ENCODE data around the gene SIPA1L3.

Gene SIPA1L3

GRCh38 chr19:38163419-38164290, 256.6 kb downstream of the SIPA1L3 start:
- H3K56ac ChIP-seq (ENCODE audit: low read length), result no peak overlapping the region
- H3K4ac ChIP-seq (ENCODE audit: low read depth, low read length), result no peak overlapping the region
- WGBS (ENCODE audit: extremely low coverage, insufficient coverage, low lambda C conversion rate), result no CpG with 5 or more reads among the region's 23 CpGs
- H3K79me1 ChIP-seq (ENCODE audit: low read length), result no peaks in the 10 kb centered on the region
- H3K18ac ChIP-seq (ENCODE audit: low read length), result no peak overlapping the region
- H3K23ac ChIP-seq (ENCODE audit: low read length), result no peak overlapping the region
- H4K8ac ChIP-seq (ENCODE audit: low read depth, low read length), result no peak overlapping the region
- H3K9ac ChIP-seq (ENCODE audit: low read length), result no peak overlapping the region
- H3K4me1 ChIP-seq (ENCODE audit: control insufficient read depth, low read depth, low read length), result no peaks in the 10 kb centered on the region
- H3K27me3 ChIP-seq (ENCODE audit: insufficient read depth, low read length, poor library complexity), result no peaks in the 10 kb centered on the region
- H2BK5ac ChIP-seq (ENCODE audit: low read length), result no peak overlapping the region
- peaks cover 6% of the 10 kb centered on the region for H3K36me3 ChIP-seq (ENCODE audit: control insufficient read depth, insufficient read depth, low read length)
- H2BK120ac ChIP-seq (ENCODE audit: low read depth, low read length), result no peak overlapping the region
- H3K27ac ChIP-seq (ENCODE audit: low read depth, low read length), result no peak overlapping the region
- H2AK5ac ChIP-seq (ENCODE audit: low read length), result no peak overlapping the region
- H3K4me3 ChIP-seq (ENCODE audit: low read length), result no peak overlapping the region
- no peak overlapping the region for H3K4me2 ChIP-seq (ENCODE audit: low read length)
- DNase-seq, result no peak
- no peaks in the 10 kb centered on the region for H3K79me2 ChIP-seq (ENCODE audit: control insufficient read depth, insufficient read depth, low read length)
- H2BK15ac ChIP-seq (replicated peaks; ENCODE audit: low read depth), result no peak overlapping the region
- no peak overlapping the region for H4K5ac ChIP-seq (ENCODE audit: low read length)

DNA sequence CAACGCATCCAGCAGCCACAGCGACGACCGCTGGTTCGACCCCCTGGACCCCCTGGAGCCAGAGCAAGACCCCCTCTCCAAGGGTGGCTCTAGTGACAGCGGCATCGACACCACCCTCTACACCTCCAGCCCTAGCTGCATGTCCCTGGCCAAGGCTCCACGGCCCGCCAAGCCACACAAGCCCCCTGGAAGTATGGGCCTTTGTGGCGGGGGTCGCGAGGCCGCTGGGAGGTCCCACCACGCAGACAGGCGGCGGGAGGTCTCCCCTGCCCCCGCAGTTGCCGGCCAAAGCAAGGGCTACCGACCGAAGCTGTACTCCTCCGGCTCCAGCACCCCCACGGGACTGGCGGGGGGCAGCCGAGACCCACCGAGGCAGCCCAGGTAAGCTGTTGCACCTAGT, 257.5 kb downstream of the SIPA1L3 start:
- no peak overlapping the region for H3K56ac ChIP-seq (ENCODE audit: low read length)
- no peak overlapping the region for H2BK5ac ChIP-seq (ENCODE audit: low read length)
- H2BK15ac ChIP-seq (replicated peaks; ENCODE audit: low read depth), result no peak overlapping the region
- H2AK5ac ChIP-seq (ENCODE audit: low read length), result no peak overlapping the region
- no peak overlapping the region for H4K8ac ChIP-seq (ENCODE audit: low read depth, low read length)
- no CpG with 5 or more reads among the region's 25 CpGs for WGBS (ENCODE audit: extremely low coverage, insufficient coverage, low lambda C conversion rate)
- H3K27ac ChIP-seq (ENCODE audit: low read depth, low read length), result no peak overlapping the region
- H3K79me1 ChIP-seq (ENCODE audit: low read length), result no peaks in the 10 kb centered on the region
- no peaks in the 10 kb centered on the region for H3K4me1 ChIP-seq (ENCODE audit: control insufficient read depth, low read depth, low read length)
- no peak overlapping the region for H3K23ac ChIP-seq (ENCODE audit: low read length)
- peaks cover 6% of the 10 kb centered on the region for H3K36me3 ChIP-seq (ENCODE audit: control insufficient read depth, insufficient read depth, low read length)
- DNase-seq, result no peak
- no peak overlapping the region for H3K18ac ChIP-seq (ENCODE audit: low read length)
- no peak overlapping the region for H3K9ac ChIP-seq (ENCODE audit: low read length)
- no peak overlapping the region for H3K4me3 ChIP-seq (ENCODE audit: low read length)
- no peak overlapping the region for H3K4ac ChIP-seq (ENCODE audit: low read depth, low read length)
- H2BK120ac ChIP-seq (ENCODE audit: low read depth, low read length), result no peak overlapping the region
- H3K27me3 ChIP-seq (ENCODE audit: insufficient read depth, low read length, poor library complexity), result no peaks in the 10 kb centered on the region
- H4K5ac ChIP-seq (ENCODE audit: low read length), result no peak overlapping the region
- H3K4me2 ChIP-seq (ENCODE audit: low read length), result no peak overlapping the region
- H3K79me2 ChIP-seq (ENCODE audit: control insufficient read depth, insufficient read depth, low read length), result no peaks in the 10 kb centered on the region

- Histone ChIP-seq H2BK15ac (replicated peaks; ENCODE audit: low read depth) (no peak overlapping the region), H3K18ac (ENCODE audit: low read length) (no peak overlapping the region), H3K79me1 (ENCODE audit: low read length) (no peaks in the 10 kb centered on the region), H2BK5ac (ENCODE audit: low read length) (no peak overlapping the region), H3K4ac (ENCODE audit: low read depth, low read length) (no peak overlapping the region), H3K27ac (ENCODE audit: low read depth, low read length) (no peak overlapping the region), H4K5ac (ENCODE audit: low read length) (no peak overlapping the region), H2BK120ac (ENCODE audit: low read depth, low read length) (no peak overlapping the region), H3K4me1 (ENCODE audit: control insufficient read depth, low read depth, low read length) (no peaks in the 10 kb centered on the region), H2AK5ac (ENCODE audit: low read length) (no peak overlapping the region), H3K23ac (ENCODE audit: low read length) (no peak overlapping the region), H3K56ac (ENCODE audit: low read length) (no peak overlapping the region), H3K27me3 (ENCODE audit: insufficient read depth, low read length, poor library complexity) (no peaks in the 10 kb centered on the region), H4K8ac (ENCODE audit: low read depth, low read length) (no peak overlapping the region), H3K9ac (ENCODE audit: low read length) (no peak overlapping the region), H3K36me3 (ENCODE audit: control insufficient read depth, insufficient read depth, low read length) (peaks cover 6% of the 10 kb centered on the region), H3K79me2 (ENCODE audit: control insufficient read depth, insufficient read depth, low read length) (no peaks in the 10 kb centered on the region), H3K4me3 (ENCODE audit: low read length) (no peak overlapping the region), H3K4me2 (ENCODE audit: low read length) (no peak overlapping the region)
- no CpG with 5 or more reads among the region's 6 CpGs for WGBS (ENCODE audit: extremely low coverage, insufficient coverage, low lambda C conversion rate)
- no peak for DNase-seq
These were observed 258.3 kb downstream of the SIPA1L3 start for GRCh38 chr19:38165335-38165734.

GRCh38 chr19:38168637-38169036, 261.6 kb downstream of the SIPA1L3 start:
- DNase-seq, result peak; percentile 84
- Histone ChIP-seq H2BK120ac (ENCODE audit: low read depth, low read length) (no peak overlapping the region), H4K8ac (ENCODE audit: low read depth, low read length) (no peak overlapping the region), H3K27me3 (ENCODE audit: insufficient read depth, low read length, poor library complexity) (no peaks in the 10 kb centered on the region), H4K5ac (ENCODE audit: low read length) (no peak overlapping the region), H3K9ac (ENCODE audit: low read length) (no peak overlapping the region), H2BK15ac (replicated peaks; ENCODE audit: low read depth) (no peak overlapping the region), H3K23ac (ENCODE audit: low read length) (no peak overlapping the region), H2AK5ac (ENCODE audit: low read length) (no peak overlapping the region), H3K18ac (ENCODE audit: low read length) (no peak overlapping the region), H3K27ac (ENCODE audit: low read depth, low read length) (no peak overlapping the region), H3K4ac (ENCODE audit: low read depth, low read length) (no peak overlapping the region), H3K36me3 (ENCODE audit: control insufficient read depth, insufficient read depth, low read length) (peaks cover 2% of the 10 kb centered on the region), H3K4me1 (ENCODE audit: control insufficient read depth, low read depth, low read length) (no peaks in the 10 kb centered on the region), H3K56ac (ENCODE audit: low read length) (no peak overlapping the region), H3K4me3 (ENCODE audit: low read length) (no peak overlapping the region), H3K4me2 (ENCODE audit: low read length) (no peak overlapping the region), H3K79me2 (ENCODE audit: control insufficient read depth, insufficient read depth, low read length) (no peaks in the 10 kb centered on the region), H2BK5ac (ENCODE audit: low read length) (no peak overlapping the region), H3K79me1 (ENCODE audit: low read length) (no peaks in the 10 kb centered on the region)
- WGBS (ENCODE audit: extremely low coverage, insufficient coverage, low lambda C conversion rate), result no CpG with 5 or more reads among the region's 4 CpGs

- H3K79me1 ChIP-seq (ENCODE audit: low read length), result no peaks in the 10 kb centered on the region
- no peak overlapping the region for H3K4me3 ChIP-seq (ENCODE audit: low read length)
- no peak overlapping the region for H3K4me2 ChIP-seq (ENCODE audit: low read length)
- no peak for DNase-seq
- no peak overlapping the region for H2BK120ac ChIP-seq (ENCODE audit: low read depth, low read length)
- WGBS (ENCODE audit: extremely low coverage, insufficient coverage, low lambda C conversion rate), result no CpG with 5 or more reads among the region's 12 CpGs
- H3K23ac ChIP-seq (ENCODE audit: low read length), result peak overlapping the region; percentile 66
- H2BK5ac ChIP-seq (ENCODE audit: low read length), result no peak overlapping the region
- H3K4me1 ChIP-seq (ENCODE audit: control insufficient read depth, low read depth, low read length), result no peaks in the 10 kb centered on the region
- no peaks in the 10 kb centered on the region for H3K36me3 ChIP-seq (ENCODE audit: control insufficient read depth, insufficient read depth, low read length)
- no peak overlapping the region for H3K9ac ChIP-seq (ENCODE audit: low read length)
- H3K4ac ChIP-seq (ENCODE audit: low read depth, low read length), result no peak overlapping the region
- no peak overlapping the region for H3K27ac ChIP-seq (ENCODE audit: low read depth, low read length)
- H3K18ac ChIP-seq (ENCODE audit: low read length), result no peak overlapping the region
- no peaks in the 10 kb centered on the region for H3K27me3 ChIP-seq (ENCODE audit: insufficient read depth, low read length, poor library complexity)
- H4K8ac ChIP-seq (ENCODE audit: low read depth, low read length), result no peak overlapping the region
- H3K56ac ChIP-seq (ENCODE audit: low read length), result peak overlapping the region; percentile 3
- H4K5ac ChIP-seq (ENCODE audit: low read length), result no peak overlapping the region
- no peak overlapping the region for H2AK5ac ChIP-seq (ENCODE audit: low read length)
- no peak overlapping the region for H2BK15ac ChIP-seq (replicated peaks; ENCODE audit: low read depth)
- H3K79me2 ChIP-seq (ENCODE audit: control insufficient read depth, insufficient read depth, low read length), result no peaks in the 10 kb centered on the region
These were observed 263.3 kb downstream of the SIPA1L3 start for GRCh38 chr19:38170334-38170733.

- H3K79me2 ChIP-seq (ENCODE audit: control insufficient read depth, insufficient read depth, low read length), result no peaks in the 10 kb centered on the region
- no CpG with 5 or more reads among the region's 8 CpGs for WGBS (ENCODE audit: extremely low coverage, insufficient coverage, low lambda C conversion rate)
These were observed 265.0 kb downstream of the SIPA1L3 start for GRCh38 chr19:38172001-38172400.

More at GRCh38 chr19:38172001-38172400, 265.0 kb downstream of the SIPA1L3 start:
- Histone ChIP-seq H3K4me1 (ENCODE audit: control insufficient read depth, low read depth, low read length) (no peaks in the 10 kb centered on the region), H3K36me3 (ENCODE audit: control insufficient read depth, insufficient read depth, low read length) (no peaks in the 10 kb centered on the region), H3K23ac (ENCODE audit: low read length) (no peak overlapping the region), H3K27ac (ENCODE audit: low read depth, low read length) (no peak overlapping the region), H3K56ac (ENCODE audit: low read length) (no peak overlapping the region), H4K8ac (ENCODE audit: low read depth, low read length) (no peak overlapping the region), H4K5ac (ENCODE audit: low read length) (no peak overlapping the region), H3K18ac (ENCODE audit: low read length) (no peak overlapping the region), H2BK5ac (ENCODE audit: low read length) (no peak overlapping the region), H2AK5ac (ENCODE audit: low read length) (no peak overlapping the region), H2BK120ac (ENCODE audit: low read depth, low read length) (no peak overlapping the region), H3K79me1 (ENCODE audit: low read length) (no peaks in the 10 kb centered on the region), H2BK15ac (replicated peaks; ENCODE audit: low read depth) (no peak overlapping the region), H3K4me2 (ENCODE audit: low read length) (no peak overlapping the region), H3K9ac (ENCODE audit: low read length) (no peak overlapping the region), H3K27me3 (ENCODE audit: insufficient read depth, low read length, poor library complexity) (no peaks in the 10 kb centered on the region), H3K4me3 (ENCODE audit: low read length) (no peak overlapping the region), H3K4ac (ENCODE audit: low read depth, low read length) (no peak overlapping the region)
- DNase-seq, result no peak

Measured in mesendoderm (in vitro differentiated cells).